ENCODE results near the gene XYLT1.

The XYLT1 gene

DNA sequence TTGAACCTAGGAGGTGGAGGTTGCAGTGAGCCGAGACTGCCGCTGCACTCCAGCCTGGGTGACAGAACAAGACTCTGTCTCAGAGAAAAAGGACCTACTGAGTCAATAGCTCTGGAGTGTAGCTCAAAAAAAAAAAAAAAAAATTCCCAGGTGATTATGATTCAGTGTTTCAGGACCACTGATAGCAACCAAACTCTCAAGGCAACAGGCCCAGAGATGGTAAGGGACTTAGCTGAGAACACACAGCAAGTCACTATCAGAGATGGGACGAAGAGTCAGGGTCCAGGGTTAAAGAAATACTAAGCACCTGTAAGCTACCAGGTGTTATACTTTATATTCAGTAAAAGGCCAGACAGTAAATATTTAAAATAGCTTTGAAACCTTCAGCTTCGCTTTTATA is 335.3 kb downstream of the XYLT1 start:
- no peak for DNase-seq (ENCODE audit: low read depth)

DNA sequence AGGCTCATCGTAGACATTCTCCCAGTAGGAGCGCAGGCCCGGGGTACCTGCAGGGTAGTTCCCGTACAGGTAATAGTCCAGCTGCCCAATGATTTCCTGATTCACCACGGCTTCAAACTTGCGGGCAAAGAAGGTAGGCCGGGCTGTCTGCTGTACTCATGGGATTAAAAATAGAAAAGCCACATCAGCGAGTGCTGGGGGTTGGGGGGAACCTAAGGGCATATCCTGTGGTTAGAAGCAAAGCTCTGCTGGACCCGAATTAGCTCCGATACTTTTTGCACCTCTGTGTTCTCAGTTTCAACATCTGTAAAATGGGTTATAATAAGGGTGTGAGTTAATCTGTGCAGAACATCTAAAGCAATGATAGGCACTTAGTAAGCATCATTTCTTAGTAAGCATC is 336.2 kb downstream of the XYLT1 start:
- DNase-seq (ENCODE audit: low read depth) = no peak

DNA sequence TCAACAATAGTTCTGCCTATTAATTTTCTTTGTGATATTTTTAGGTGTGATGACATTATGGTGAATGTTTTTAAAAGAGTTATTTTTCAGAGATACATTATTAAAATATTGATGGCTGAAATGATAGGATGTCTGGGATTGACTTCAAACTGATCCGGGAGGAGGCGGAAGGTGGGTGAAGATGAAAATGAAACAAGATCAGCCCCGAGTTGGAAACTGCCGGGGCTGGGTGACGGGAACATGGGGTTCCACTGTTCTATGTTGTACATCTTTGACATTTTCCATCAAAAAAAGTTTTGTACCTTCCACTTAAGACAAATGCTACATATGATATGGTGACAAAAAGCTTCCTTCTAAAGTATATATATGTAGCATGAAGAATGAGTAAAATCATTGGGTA is 336.9 kb downstream of the XYLT1 start:
- DNase-seq (ENCODE audit: low read depth) = no peak

DNA sequence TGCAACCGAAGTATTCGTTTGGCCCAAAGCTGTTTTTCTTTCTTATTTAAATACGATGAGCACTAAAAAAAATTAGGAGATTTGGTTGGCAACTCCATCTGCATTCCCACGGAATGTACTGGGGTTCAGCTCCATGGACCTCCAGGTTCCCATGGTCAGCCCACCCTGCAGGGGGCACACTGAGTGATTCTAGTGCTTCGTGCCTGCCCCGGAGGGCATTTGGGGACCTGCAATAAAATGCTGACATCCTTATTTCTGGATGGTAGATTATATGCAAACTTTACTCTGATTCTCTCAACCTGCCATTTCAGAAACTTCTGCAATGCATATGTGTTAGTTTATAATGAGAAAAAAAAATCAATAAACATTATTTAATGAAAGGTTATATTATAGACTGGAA is 339.4 kb downstream of the XYLT1 start:
- no peak for DNase-seq (ENCODE audit: low read depth)

DNA sequence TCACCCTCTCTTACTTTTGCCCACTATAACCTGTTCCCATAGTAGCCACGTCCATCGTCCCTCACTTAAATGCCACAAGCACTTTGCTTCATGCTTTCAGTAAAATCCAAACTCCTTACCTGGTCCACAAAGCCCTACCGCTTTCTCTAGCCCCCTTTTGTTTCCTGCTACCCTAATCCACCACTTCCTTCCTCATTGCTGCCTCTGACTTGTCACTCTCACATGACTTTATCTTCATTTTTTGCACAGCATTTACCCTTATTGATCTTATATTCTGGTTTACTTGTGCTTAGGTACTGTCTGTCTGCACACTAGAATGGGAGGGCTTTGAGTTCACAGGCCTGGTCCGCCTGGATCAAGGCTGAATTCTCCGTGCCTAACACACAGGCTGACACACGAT is 340.0 kb downstream of the XYLT1 start:
- no peak for DNase-seq (ENCODE audit: low read depth)

DNA sequence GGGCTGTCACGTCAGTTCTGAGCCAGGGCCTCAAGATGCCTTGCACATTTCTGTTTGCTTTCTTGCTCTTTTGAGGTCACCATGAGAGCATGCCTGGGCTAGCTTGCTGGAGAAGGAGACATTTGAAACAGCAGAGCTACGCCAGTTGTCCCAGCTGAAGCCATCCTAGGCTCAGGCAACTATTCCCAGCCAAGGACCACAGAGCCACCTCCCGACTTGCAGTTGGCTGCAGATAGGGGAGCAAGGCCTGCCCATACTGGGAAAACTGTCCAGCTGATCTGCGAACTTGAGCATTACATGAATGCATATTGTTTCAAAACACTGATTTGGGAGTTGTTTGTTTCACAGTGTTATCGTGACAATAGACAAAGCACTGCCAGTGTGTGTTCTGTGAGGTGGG is 340.8 kb downstream of the XYLT1 start:
- no peak for DNase-seq (ENCODE audit: low read depth)

DNA sequence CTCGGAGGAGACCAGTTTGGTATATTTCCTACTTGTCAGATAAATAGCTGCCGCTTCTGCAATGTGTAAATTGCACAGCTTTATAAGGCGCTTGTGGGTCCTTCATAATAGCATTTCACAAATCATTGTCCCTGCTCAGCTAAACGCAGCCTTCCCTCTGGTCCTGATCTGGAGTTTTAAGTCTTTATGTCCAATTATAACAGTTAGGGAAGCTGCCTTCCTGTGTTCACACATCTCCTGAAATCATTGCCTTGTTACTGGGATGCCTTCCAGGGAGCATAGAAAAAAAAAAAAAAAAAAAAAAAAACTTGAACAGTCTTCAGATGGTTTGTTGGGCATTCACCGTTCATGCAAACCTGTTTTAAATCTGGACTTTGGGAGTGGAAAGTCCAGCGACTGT is 342.0 kb downstream of the XYLT1 start:
- no peak for DNase-seq (ENCODE audit: low read depth)

DNA sequence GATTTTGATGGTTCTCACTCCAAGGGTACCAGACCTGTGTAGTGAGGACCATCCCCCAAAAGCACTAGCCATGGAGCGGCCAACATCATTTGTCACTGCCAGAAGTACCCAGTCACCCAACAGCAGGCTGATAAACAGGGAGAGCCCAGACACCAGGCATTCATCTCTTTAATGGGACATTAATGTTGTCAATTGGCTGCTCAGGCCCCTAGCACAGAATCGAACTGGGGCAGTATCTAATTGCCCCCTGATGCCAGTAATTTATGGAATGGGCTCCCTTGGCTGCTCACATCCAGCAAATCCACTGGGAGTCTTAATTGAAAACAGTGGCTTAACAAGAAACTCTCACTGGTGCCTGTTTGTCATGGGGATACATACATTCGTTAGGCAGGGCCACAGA is 344.6 kb downstream of the XYLT1 start:
- DNase-seq (ENCODE audit: low read depth) = no peak

DNA sequence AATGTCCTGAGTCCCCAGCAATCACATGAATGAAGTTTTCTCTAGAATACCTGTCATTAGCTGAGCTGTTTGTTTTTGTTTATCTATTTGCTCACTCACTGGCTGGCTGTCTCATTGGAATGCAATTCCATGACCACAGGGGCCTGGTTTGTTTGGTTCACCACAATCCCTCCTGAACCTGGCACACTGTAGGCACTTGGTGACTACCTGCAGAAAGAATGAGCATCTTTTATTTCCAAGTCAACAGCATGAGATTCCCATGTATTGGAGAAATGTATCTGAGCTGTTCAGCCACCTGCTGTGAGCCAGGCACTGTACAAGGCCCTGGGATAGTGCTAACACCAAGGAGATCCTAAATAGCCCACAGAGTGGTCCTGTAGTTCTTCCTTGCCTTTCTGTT is 345.1 kb downstream of the XYLT1 start:
- no peak for DNase-seq (ENCODE audit: low read depth)

DNA sequence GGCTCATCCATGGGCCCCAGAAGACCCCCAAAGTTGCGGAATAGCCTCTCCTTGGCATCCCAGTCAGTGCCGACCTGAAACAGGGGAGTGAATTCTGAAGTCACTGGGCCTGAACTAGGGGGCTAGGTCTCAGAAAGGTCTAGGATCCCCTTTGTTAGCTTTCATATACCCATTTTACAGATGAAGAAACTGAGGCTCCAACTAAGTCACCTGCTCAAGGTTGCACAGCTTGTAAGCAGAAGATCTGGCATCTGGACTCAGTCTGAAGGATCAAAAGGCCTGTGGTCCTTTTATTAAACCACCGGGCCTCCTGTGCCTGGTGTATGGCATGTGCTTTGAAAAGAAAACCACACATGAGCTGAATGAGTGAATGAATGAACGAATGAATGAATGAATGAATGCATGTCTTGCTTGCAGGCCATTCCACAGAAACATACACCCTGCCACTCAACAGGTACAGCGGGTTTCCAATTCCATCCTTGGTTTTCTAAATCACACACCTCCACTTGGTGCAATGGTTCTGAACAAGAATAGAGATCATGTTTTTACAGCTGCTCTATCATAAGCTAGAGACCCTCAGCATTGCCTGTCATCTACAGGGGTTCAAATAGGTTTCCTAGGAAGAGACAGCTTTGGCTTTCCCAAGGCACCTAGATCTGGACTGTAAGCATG is 352.7 kb downstream of the XYLT1 start:
- DNase-seq (ENCODE audit: low read depth) = no peak

DNA sequence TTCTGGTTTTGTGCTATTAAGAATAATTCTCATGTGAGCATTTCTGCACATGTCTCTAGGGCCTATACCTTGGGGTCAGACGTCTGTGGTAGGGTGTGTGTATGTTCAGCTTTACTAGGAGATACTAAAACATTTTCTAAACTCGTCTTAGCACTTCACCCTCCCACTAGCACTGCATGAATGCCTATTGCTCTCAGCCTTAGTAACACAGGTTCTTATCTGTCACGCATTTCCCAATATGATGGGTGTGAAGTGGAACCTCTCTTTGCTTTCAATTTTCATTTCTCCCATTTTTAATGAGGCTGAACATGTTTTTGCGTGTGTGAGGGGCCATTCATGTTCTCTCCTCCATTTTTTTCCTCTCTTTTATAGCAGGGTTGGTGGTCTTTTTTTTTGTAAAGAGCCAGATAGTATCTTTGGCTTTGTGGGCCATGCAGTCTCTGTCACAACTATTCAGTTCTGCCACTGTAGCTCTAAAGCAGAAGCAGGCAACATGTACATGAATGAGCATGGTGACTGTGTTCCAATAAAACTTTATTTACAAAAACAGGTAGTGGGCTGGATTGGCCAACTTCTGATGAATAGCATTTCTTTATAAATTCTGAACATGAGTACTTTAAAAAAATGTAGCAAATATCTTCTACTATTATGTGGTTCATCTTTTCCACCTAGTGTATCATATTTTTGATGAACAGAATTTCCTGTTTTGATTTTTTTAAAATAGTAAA is 354.0 kb downstream of the XYLT1 start:
- no peak for DNase-seq (ENCODE audit: low read depth)

DNA sequence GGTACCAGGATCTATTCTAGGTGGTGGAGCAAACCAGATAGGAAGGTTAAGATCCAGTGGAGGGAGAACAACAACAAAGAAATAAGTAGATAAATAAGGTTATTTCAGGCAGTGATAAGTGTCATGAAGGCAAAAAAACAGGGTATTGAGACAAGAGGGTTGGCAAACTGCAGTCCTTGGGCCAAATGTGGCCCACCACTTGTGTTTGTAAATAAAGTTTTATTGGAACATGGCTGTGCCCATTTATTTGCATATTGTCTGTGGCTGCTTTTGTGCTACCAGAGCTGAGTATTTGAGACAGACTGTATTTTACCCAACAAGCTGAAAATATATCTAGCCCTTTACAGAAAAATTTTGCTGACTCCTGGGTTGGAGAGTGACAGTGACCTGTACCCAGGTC is 361.3 kb downstream of the XYLT1 start:
- no peak for DNase-seq (ENCODE audit: low read depth)

DNA sequence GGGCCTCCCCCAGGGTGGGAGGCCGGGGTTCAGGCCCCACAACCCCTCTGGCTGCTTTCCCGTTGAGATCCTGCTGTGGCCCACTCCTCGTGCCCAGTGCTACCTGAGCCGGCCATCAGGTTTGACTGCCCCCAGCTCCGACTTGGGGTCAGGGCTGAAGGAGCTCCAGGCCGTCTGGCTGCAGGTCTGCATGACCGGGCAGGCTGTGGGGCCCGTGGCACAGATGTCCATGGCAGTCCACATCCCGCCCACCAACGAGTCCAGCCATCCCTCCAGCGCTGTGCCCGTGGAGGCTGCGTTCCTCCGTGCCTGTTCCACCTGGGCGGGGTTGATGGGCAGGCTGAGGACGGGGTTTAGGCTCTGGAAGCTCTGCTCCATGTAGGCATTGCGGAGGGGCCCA is 362.2 kb downstream of the XYLT1 start:
- DNase-seq (ENCODE audit: low read depth) = no peak

DNA sequence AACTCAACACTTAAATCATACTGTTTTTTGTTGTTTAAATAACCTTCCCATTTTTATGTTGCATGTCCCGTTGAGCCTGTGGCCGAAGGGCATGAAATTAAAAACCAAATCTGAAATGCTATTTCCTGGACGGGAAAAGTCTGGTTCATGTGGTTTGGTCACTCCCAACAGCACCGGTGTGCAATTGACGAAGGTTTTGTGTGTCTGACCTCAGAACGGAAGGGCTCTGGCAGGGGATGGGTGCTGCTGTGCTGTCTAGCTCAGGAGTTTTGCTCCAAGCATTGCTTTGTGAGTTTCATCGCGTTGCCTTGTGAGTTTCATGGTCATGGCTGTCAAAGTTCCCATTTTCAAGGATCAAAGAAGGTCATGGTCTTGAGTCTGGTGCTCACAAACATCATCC is 363.3 kb downstream of the XYLT1 start:
- no peak for DNase-seq (ENCODE audit: low read depth)

DNA sequence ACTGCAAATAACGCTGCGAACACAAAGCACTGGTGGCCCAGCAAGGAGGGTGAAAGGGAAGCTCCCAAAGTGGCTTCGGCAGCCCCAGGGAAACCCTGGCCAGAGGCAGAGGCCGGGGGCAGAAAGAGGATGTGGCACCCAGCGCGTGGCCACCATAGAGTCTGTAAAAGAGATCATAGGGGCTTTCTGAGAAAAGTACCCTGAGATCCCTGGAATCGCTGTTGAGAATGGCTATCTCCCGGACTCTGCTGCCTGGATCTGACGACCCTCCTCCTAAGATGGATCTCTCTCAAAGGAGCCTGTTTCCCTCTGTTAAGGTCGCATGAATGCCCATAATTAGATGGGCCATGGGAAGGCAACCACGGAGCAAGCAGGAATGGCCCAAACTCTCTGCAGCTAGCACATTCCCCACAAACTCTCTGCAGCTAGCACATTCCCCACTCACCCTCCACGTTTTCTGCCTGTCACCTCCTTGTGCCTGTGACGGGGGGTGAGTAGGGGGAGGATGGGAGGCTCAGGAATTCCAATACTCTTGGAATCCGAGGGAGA is 364.4 kb downstream of the XYLT1 start:
- no peak for DNase-seq (ENCODE audit: low read depth)

DNA sequence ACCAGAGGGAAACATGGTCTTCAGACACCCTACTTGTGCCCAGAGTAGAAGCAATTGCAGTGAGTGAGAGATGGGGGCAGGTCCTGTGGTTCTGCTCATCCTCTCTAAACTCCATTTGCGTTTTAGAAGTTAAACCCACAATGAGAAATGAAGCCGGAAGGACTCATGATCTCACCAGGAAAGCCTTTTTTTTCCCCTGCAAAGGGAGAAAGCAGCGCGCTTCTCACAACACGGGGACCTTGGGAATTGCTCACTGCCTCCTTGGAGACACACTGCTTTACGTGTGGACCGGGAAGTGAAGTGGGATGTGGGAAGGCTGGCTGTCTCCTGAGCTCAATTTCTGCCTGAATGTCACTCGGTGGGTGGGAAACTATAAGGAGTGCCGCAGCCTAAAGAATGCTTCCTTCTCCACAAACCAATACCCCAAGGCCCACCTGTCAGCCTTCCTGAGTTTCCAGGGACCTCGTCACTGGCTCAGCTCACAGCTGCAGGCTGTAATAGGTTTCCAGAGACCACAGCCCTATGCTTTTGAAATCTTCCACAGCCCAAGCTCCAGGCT is 365.4 kb downstream of the XYLT1 start:
- DNase-seq (ENCODE audit: low read depth) = no peak

DNA sequence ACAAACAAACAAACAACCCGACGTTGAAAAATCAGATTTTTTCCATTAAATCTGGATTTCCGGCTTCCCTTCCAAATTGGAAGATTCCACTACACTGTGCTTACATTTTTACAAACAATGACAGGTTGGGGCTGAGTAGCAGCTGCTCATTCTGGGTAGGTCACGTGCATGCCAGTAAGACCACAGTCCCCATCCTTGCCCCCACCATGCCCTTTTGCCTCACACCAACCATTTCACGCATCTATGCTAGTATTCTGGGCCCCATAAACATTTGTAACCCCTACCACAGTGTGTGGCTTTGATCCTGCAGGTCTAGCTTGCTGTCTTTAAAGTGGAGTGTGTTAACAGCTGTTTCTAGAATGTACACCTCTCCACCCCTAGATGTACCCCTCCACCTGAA is 366.1 kb downstream of the XYLT1 start:
- DNase-seq (ENCODE audit: low read depth) = no peak

DNA sequence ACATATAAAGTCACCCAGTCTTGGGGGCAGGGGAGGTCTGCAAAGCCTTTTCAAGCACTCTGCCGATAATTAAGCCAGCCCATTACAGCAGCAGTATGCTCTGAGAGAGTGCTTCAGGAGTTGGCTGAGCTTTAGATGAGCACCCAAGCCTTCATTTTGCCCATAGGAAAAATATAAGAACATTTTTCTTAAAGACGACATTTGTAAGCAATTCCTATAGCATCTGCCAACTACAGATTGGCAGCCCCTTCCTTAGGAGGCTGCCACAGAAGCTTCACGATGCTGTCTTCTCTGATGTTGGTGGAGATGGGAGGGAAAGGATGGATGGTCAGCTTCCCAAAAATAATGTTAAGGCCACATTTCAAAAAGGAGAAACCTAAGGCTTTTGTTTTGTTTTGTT is 367.5 kb downstream of the XYLT1 start:
- DNase-seq (ENCODE audit: low read depth) = no peak

DNA sequence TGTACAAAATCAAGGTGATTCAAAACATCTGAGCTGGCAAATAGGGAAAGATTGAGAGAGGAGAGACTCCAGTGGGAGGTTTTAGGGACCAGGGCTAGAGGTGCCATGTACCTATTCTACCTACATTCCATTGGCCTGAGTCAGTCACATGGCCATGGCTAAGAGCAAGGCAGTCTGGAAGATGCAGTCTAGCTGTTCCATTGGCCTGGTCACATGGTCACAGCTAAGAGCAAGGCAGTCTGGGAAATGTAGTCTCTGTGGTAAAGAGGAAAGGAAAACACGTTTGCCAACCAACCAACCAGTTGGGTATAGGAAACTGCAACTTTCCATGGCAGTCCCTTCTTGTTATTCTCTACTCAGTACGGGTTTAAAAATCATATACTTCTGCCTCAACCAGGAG is 369.1 kb downstream of the XYLT1 start:
- DNase-seq (ENCODE audit: low read depth) = no peak

DNA sequence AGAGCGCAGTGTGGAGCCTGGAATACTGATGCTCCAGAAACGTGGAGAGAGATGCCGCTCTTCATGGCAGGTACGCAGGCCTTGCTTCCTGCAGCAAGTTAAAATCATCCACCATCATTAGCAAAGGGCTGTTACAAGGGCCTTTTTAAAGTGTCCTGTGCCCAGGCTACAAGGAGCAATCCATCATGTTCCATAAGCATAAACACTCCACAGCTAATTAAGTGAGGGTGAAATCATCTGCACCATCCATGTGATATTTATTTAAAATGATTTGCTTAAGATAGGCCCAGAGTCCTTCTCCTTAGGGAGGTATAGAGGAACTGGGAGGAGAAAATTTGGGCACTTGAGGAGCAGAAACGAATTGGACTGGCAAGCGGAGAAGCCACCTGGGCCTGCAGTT is 372.1 kb downstream of the XYLT1 start:
- no peak for DNase-seq (ENCODE audit: low read depth)

DNA sequence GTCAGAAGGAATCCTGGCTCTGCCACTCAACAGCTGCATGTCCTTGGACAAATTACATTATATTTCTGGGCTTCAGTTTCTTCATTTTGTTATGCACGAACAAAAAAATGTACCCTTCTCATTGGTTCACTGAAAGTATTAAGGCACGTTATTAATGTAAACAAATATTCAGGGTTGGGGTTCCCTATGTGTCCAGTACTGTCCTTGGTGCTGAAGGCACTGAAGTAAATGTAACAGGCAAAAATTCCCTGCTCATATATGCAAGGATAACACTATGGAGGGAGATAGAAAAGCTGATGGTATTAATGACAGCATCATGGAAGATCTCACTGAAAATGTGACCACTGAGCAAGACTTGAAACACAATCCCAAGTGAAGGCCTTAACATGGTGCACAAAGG is 386.6 kb downstream of the XYLT1 start:
- no peak for DNase-seq (ENCODE audit: low read depth)

DNA sequence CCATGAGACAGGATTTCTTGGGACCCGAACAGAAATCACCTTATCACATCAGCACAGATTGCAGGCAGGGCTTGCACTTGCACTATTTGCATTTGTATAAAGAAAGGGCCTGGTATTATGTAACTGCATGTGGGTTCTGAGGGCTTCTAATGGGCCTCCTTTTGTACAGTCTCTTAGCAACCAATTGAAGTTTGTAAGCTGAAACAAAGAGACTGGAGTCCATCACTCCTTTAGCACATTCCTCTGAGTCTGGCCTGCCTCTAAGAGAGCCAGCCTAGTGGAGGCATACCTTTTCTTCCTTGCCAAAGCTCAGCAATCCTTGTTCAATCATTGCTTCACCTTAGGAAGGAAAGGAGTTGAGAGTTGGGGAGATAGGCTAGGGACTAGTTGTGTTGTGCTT is 387.1 kb downstream of the XYLT1 start:
- DNase-seq (ENCODE audit: low read depth) = no peak

DNA sequence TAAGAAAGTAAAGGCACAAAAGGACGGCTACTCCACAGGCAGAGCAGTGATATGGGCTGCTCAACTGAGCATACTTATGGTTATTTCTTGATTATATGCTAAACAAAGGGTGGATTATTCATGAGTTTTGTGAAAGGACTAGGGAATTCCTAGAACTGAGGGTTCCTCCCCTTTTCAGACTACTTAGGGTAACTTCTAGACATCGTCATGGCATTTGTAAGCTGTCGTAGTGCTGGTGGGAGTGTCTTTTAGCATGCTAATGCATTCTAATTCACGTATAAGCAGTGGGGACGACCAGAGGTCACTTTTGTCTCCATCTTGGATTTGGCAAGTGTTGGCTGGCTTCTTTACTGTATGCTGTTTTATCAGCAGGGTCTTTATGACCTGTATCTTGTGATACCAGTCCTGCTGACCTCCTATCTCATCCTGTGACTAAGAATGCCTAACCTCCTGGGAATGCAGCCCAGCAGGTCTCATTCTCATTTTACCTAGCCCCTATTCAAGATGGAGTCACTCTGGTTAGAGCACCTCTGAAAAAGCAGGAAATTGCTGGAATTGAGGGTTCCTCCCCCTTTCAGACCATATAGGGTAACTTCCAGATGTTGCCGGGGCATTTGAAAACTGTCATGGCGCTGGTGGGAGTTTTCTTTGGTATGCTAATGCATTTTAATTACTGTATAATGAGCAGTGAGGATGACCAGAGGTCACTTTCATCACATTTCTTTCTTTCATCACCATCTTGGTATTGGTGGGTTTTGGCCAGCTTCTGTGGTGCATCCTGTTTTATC is 388.5 kb downstream of the XYLT1 start:
- DNase-seq (ENCODE audit: low read depth) = no peak

Data from fibroblast of gingiva (primary cell).